Epidermal melanocyte (primary cell): Measurements from ENCODE around the gene SPACDR.
A peak's percentile ranks its signal among the peaks of the same experiment; 100 is the strongest.

Source experiments
- DNase-seq: peaks from one replicate; pipeline ENCODE4 v3.0.0; 2011; ENCODE audit warnings: low spot score; ENCODE audit not compliant: insufficient read length

SPACDR gene

DNA sequence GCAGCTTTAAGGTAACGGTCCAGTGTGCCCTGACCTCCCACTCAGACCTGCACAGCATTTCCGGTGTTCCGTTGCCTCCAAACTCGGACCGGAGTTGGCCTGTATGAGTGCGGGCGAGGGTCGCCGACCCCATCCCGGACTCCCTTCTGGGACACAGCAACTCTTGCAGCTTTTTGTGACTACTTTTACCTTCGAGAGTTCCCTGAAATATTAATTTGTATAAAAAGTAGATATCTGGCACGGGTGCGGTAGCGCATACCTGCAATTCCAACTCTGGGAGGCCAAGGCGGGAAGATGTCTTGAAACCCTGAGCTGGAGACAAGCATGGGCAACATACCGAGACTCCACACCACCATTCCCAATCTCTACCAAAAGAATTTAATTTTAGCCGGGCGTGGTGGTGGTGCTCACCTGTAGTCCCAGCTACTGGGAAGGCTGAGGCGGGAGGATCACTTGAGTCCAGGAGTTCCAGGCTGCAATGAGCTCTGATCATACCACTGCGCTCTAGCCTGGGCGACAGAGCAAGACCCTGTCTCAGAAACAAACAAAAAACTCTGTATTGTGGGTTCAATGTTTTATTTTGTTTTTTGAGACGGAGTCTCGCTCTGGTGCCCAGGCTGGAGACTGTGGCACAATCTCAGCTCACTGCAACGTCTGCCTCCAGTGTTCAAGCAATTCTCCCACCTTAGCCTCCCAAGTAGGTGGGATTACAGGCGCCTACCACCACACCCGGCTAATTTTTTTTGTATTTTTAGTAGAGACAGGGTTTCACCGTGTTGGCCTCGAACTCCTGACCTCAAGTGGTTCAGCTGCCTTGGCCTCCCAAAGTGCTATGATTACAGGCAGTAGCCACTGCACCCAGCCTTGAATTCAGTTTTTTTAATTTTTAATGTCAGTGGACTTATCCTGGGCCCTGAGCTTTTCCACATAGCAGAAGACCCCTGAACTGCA is 26.6 kb downstream of the SPACDR start:
- DNase-seq = no peak

DNA sequence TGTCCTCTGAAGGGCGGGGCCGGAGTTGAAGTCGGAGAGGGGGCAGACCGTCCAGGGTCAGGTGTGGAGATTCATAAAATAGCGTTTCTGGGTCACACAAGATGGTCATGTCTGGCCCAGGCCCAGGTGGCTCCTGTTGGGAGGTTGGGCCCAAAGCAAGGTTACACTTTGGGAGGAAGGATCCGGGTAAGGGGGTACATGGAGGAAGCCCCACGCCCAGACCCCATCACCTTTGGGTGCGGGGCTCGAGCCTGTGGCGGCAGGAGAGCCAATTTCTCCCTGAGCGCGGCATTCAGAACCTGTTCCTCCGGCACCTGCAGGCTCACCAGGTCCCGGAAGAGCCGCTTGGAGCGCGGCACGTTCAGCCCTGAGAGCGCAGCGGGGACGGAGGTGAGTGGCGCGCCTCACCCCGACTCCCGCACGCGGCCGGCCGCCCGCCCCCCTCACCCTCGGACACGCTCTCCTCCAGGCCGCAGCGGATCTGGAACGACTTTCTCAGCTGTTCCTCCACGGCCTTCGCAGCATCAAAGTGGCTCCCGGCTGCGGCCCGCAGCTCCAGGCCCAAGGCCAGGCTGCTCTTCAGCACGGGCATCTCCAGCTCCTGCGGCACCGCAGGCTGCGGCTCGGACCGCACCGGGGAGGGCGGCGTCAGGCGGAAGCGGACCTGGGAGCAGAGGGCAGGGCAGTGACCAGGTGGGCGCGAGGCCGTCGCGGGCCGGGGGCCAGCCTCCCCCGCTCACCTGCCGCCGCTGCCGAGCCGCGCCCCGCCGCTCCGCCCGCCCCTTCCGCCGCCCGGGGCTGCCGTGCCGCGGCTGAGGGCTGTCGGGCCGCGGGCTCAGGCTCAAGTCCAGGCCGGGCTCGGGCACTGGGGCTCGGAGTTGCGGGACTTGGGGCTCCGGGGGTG is 28.4 kb downstream of the SPACDR start:
- DNase-seq = no peak

DNA sequence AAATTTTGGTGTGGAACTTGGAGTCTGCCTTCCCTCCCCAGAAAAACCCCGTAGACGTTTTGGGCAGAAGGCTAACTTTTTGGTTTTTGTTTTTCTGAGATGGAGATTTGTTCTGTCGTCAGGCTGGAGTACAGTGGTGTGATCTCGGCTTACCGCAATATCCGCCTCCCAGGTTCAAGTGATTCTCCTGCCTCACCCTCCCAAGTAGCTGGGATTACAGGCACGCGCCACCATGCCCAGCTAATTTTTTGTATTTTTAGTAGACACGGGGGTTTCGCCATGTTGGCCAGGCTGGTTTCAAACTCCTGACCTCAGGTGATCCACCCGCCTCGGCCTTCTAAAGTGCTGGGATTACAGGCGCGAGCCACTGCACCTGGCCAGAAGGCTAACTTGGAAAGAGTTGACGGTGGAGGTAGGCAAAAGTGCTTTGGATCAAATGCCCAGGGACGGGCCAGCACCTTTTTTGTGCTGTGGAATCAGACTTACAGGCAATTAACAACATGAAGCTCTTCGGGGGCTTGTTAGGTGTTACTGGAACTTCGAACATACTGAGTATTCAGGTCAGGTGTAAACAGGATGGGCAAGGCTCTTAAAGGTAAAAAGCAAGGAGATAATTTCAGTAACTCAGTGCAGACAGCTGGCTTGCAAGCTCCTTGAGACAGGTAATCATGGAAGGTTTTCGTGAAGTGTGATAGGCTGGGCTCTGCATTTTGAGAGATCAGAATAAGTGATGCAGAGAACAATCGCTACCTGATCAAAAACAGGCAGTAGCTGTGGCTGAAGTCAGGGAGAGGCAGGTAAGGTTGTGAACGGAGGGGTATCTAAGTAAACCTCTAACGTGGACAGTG is 29.5 kb downstream of the SPACDR start:
- no peak for DNase-seq

DNA sequence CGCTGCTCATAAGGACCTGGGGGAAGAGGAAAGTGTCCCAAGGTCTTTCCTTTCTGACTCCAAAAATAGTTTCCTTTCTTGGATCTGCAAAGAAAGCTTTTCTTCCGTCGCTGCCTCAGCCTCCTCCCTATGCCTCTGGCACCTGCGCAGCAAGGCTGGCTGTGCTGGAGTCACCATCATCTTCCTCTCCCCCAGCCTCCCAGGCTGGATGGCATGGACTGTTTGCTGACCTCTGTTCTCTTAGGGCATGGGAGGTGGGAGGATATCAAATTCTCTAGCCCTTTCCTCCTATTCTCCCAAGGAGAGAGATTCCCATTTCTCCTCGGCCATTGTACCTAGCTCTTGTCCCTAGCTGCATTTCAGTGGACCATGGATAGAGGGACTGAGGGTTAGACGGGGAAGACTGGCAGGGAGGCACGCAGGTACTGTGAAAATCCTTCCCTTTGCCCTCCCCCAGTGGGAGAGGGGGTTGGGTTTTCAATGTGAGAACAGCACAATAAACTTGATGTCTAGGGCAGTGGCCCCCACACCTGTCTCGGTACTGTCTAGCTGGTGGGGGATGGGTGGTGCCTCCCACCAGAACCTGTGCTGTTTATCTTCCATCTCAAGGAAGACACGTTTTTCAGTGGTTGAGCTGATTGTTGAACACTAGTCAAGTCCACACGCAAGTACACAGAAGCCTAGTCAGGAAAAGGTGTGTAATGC is 30.3 kb downstream of the SPACDR start:
- no peak for DNase-seq

DNA sequence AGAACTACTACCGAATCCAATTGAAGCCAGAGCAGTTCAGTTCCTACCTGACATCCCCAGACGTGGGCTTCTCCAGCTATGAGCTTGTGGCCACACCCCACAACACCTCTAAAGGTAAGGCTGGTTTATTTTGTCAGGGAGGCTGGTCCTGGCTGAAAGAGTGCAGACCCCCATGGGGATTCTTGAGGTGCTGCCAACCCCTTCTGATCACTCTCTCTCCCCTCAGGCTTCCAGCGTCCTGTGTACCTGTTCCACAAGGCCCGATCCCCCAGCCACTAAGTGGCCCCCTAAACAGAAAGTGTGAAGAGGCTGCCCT is 30.8 kb downstream of the SPACDR start:
- no peak for DNase-seq

DNA sequence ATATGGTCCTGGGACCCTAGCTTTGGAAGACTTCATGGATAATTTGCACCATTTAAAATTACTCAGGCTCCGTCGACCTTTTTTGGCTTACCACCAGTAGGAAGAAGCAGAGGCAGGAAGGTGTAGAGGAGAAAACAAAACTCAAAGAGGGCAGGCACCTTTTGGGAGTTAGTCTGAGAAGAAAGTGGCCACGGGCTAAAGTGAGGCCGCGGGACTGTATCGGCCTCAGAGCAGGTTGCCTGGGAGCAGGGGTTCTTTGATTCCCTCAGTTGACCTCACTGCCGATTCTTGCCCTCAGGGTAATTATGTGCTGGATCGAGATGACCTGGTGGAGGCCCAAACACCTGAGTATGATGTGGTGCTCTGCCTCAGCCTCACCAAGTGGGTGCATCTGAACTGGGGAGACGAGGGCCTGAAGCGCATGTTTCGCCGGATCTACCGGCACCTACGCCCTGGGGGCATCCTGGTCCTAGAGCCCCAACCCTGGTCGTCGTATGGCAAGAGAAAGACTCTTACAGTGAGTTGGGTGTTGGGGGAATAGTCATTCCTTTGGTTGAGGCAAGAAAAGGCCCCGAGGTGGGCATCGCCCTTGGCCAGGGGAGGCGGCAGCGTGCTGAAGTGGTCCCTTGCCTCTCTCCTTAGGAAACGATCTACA is 31.3 kb downstream of the SPACDR start:
- DNase-seq = no peak

DNA sequence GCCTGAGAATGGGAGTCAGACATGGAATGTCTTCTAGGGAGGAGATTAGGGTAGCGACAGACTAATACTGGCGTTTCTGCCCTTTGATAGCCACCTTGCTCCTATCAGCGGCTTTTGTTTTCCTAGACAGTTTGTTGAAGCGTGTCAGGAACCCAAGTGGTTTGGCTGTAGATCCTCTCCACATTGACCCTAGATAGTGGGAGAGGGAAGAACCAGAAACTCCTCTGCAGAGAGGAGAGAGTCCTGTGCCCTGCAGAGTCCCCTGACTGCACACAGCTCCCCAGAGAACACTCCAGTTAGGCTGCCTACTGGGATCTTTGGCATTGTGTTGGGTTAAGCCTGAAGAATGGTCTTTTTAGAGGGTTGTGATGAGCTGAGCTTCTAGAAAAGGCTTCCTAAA is 32.0 kb downstream of the SPACDR start:
- DNase-seq = no peak

DNA sequence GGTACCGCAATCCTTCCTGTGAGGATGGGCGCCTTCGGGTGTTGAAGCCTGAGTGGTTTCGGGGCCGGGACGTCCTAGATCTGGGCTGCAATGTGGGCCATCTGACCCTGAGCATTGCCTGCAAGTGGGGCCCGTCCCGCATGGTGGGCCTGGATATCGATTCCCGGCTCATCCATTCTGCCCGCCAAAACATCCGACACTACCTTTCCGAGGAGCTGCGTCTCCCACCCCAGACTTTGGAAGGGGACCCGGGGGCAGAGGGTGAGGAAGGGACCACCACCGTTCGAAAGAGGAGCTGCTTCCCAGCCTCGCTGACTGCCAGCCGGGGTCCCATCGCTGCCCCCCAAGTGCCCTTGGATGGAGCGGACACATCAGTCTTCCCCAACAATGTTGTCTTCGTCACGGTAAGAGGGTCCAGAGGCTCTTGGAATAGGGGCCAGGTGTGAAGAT is 32.7 kb downstream of the SPACDR start:
- no peak for DNase-seq

DNA sequence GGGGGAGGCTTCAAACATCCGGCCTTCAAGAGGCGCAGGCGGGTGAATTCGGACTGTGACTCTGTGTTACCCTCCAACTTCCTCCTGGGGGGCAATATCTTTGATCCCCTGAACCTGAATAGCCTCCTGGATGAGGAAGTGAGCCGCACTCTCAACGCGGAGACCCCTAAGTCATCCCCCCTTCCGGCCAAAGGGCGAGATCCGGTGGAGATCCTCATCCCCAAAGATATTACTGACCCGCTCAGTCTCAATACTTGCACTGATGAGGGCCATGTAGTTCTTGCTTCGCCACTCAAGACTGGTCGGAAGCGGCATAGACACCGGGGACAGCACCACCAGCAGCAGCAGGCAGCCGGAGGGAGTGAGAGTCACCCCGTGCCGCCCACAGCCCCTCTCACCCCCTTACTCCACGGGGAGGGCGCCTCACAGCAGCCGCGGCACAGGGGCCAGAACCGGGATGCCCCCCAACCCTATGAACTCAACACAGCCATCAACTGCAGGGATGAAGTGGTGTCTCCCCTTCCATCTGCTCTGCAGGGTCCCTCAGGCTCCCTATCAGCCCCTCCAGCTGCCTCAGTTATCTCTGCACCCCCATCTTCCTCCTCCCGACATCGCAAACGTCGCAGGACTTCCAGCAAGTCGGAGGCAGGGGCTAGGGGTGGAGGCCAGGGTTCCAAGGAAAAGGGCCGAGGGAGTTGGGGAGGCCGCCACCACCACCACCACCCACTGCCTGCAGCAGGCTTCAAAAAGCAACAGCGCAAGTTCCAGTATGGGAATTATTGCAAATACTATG is 33.4 kb downstream of the SPACDR start:
- DNase-seq = no peak

DNA sequence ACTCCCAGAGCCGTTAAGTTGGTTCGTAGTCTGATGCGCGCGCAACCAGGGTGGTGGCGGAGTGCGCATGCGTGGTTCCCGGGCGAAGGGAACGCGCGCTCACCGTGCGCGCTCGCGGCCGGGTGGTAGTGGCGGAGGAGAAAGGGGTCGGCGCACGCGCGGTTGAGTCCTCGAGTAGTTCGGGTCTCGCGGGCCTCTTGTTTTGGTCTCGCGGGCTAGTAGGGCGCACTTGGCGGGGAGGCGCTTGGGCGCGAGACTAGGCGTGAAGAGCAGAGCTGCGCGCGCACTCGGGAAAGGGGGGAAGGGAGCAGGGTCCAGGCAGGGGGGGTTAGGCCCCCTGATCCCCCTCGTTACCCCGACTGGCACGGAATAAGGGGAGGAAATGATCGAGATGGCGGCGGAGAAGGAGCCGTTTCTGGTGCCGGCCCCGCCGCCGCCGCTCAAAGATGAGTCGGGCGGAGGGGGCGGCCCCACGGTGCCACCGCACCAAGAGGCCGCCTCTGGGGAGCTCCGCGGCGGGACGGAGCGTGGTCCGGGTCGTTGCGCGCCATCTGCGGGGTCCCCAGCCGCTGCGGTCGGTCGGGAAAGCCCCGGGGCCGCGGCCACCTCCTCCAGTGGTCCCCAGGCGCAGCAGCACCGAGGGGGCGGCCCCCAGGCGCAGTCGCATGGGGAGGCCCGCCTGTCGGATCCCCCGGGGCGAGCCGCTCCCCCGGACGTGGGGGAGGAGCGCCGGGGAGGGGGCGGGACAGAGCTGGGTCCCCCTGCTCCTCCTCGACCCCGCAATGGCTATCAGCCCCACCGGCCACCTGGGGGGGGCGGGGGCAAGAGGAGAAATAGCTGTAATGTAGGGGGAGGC is 34.2 kb downstream of the SPACDR start, which contains the start of gene MEPCE:
Gene MEPCE (plus strand): TSS at position 195 of the 856 bp plus-strand sequence. CDS start 188 bp downstream, at position 383.
- peak; percentile 99 for DNase-seq

DNA sequence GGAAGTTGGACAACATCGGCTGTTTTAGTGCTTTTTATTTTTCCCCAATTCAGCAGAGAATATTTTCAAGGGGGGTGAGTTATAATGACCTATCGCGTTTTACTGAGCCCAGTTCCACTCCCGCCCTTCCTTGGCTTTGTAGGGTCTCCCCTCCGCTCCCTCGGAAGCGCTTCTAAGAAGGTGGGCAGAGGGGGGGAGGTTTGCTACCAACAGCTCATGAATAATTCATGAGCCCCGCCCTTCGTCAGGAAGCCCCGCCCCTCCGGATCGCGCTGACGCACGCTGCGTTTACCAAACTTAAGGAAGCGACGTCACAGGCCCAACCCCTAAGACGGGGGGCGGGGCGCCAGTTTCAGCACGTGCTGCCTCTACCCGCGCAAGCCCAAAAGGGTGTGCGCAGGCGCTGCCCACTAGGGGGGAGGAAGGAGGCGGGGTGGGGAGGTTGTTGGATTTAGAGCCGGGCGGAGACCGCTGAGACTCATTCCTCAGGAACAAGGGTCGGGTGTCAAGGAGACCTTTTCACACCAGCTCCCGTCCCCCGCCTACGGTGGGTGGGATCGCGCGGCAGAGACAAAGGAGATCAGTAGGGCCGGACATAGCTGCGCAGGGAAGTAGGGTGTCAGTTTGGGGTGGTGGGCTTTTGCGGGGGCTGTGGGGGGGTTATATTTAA is 35.0 kb downstream of the SPACDR start:
- DNase-seq = peak; percentile 91

DNA sequence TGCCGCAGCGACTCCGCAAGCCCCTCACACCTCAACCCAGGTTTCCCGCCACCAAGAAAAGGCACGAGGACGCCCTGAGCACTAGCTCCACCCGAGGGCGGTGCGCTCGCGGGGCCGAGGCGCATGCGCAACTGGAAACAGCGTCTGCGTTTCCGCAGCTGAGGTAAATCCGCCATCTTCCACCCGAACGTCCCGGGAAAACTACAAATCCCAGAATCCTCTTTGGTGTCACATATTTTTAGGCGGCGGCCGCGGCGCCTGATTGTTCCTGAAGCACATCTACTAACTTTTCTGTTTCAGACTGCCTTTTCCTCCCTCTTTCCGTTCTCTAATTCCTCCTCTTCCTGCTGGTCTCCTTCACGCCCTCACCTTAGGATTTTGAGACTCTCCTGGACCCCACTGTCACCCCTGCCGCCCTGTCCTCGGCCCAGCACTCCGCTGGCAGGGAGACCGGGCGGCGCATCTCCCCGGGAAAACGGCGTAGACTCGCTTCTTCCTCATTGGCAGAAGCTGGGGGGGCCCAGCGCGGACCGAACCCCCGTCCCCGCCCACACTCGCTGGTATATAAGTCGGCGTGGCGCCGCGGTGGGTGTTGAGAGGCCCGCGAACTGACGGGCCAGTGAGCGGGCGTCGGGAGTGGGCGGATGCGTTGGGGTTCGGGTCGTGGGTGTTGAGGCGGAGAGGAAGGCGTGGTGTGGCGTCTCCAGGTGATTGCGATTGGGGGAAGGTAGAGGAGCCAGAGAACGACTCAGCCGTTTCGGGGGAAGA is 35.7 kb downstream of the SPACDR start, which contains the start of gene ZCWPW1:
Gene ZCWPW1 (minus strand): TSS at position 505 of the 768 bp plus-strand sequence. CDS start 8,054 bp downstream, outside the sequence.
- DNase-seq = peak; percentile 79

DNA sequence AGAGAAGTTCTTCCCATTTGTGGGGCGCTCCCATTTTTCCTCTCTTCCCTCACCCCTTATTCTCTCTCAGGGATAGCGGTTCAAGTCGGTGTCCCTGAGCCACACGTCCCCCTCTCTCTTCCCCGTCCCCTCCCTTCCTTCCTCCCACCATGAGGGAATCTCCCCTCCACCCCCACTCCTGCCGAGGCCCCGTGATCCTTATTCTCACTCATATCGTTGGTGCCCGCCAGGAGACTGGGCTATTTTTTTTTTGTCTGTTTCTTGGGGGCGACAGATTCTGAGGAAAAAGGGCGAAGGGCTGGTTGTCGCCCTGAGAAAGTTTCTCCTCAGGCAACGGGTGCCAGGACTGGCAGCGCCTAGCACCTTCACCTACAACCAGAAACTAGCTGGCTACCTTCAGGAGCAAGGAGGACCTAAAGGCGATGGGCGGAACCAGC is 36.3 kb downstream of the SPACDR start:
- DNase-seq = no peak

DNA sequence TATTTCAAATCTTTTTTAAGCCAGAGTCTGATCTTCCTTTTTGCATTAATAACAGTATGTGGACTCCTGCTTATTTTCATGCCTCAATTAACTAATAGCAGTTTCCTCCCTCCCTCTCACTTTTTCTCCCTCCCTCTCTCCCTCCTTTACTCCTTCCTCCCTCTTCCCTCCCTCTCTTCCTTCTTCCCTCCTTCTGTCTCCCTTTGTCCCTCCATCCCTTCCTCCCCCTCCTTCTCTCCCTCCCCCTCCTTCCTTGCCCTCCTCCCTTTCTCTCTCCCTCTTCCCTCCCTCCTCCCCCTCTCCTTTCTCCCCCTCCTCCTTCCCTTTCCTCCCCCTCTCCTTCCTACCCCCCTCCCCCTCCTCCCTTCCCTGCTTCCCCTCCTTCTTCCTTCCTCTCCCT is 37.5 kb downstream of the SPACDR start:
- no peak for DNase-seq

DNA sequence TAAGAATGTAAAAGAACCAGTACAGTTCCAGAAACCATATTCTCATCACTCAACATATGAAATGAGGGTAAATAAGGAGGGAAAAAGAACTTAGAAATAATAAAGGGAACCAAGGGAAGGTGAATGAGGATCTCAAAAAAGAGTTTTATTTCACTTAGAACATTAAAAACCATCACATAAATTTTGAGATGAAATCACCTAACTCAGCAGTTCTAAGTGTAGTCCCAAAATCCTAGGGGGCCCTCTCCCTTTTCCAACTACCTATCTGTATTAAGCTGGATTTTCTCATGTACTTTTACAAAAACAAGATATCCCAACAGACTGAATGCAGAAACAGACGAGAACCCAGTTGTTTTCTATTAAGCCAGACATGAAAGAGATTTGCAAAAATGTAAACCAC is 38.7 kb downstream of the SPACDR start:
- no peak for DNase-seq

DNA sequence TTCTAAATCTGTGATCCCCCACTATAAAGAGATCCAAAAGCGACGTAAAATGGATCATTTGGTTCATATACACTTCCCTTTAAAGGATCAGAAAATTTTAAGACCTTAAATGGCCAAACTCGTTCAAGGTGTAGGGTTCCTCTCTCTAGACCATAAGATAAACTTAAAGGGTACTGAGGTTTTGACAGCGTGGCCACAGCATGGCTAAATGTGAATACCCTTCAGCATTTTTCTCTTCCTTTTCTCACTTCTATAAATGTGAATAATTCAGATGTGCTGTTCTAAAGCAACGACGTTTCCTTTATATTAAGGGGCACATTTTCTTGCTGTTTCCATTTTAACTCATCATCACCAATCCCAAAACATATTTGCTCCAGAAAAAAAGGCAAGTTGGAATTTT is 40.7 kb downstream of the SPACDR start:
- no peak for DNase-seq
